H1 (cell line): ENCODE measurements around the gene PACSIN2.

Source experiments
- CTCF ChIP-seq, 3 experiments: IDR thresholded peaks; 1 replicate in 2 of 3; 2 replicates in 1 of 3; pipeline versions ENCODE4 v1.5.1 to v1.6.1; 2011; ENCODE audit warnings: low read length in 3 of 3, mild to moderate bottlenecking in 3 of 3, inconsistent platforms in 2 of 3, low read depth in 1 of 3, moderate library complexity in 1 of 3; ENCODE audit not compliant: insufficient read depth in 1 of 3; ENCODE audit errors: control extremely low read depth in 1 of 3
- JUN ChIP-seq: IDR thresholded peaks from 2 replicates; pipeline ENCODE4 v1.6.1; 2011; ENCODE audit warnings: low read depth, mild to moderate bottlenecking, improper control_type of control experiment, low read length
- POLR2A ChIP-seq, 2 experiments: IDR thresholded peaks; 1 replicate in 1 of 2; 2 replicates in 1 of 2; pipeline ENCODE4 v1.6.1; 2011; ENCODE audit warnings: low read depth in 2 of 2, low read length in 2 of 2, mild to moderate bottlenecking in 2 of 2; ENCODE audit errors: control extremely low read depth in 1 of 2
- TF ChIP-seq, protein P1 (sequence below): IDR thresholded peaks from 2 replicates; pipeline ENCODE4 v1.6.1; 2012; ENCODE audit warnings: low read length, inconsistent platforms
- TF ChIP-seq, protein P2 (sequence below): IDR thresholded peaks from 2 replicates; pipeline ENCODE4 v1.6.1; 2012; ENCODE audit warnings: inconsistent platforms

DNA sequence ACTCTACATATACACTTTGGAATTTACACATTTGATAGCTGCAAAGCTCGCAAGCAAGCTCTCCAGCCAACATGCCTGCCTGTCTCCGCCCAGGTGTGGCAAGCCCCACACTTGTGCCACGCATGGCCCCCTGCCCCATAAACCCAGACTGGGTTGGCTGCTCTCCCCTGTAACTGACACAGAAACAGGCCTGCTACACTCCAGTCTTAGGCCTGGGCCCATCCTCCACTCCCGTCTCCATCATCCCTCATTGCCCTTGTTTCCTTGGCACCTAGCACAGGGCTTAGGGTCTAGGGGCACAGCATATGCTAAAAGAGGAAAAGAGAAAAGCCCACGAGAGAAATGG, 41.4 kb downstream of the PACSIN2 start:
- TF ChIP-seq CTCF (IDR thresholded peaks at IDR 0.05; ENCODE audit: control extremely low read depth in 1 of 3, insufficient read depth in 1 of 3, low read depth in 1 of 3, low read length in 3 of 3) (no peak), JUN (no peak), POLR2A (IDR thresholded peaks at IDR 0.05; ENCODE audit: control extremely low read depth in 1 of 2, low read depth in 2 of 2, low read length in 2 of 2) (no peak)
- TF ChIP-seq, protein P1, sequence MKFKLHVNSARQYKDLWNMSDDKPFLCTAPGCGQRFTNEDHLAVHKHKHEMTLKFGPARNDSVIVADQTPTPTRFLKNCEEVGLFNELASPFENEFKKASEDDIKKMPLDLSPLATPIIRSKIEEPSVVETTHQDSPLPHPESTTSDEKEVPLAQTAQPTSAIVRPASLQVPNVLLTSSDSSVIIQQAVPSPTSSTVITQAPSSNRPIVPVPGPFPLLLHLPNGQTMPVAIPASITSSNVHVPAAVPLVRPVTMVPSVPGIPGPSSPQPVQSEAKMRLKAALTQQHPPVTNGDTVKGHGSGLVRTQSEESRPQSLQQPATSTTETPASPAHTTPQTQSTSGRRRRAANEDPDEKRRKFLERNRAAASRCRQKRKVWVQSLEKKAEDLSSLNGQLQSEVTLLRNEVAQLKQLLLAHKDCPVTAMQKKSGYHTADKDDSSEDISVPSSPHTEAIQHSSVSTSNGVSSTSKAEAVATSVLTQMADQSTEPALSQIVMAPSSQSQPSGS = no peak
- TF ChIP-seq, protein P2, sequence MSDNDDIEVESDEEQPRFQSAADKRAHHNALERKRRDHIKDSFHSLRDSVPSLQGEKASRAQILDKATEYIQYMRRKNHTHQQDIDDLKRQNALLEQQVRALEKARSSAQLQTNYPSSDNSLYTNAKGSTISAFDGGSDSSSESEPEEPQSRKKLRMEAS = no peak
